Right lobe of liver (tissue), 4 donors: ENCODE results near the gene KIF13A.

Experiments
- POLR2A ChIP-seq: fragments of 450-650 bp; IDR thresholded peaks from one replicate; pipeline ENCODE4 v1.6.1; 2017; ENCODE audit warnings: antibody characterized with exemption, mild to moderate bottlenecking
- TF ChIP-seq, protein P1 (sequence below), 4 donors: fragments of 200-600 bp in 3 of 4; fragments of 450-650 bp in 1 of 4; IDR thresholded peaks; one replicate each; pipeline versions ENCODE4 v1.5.1 to v1.8.0; 2016 to 2022; ENCODE audit warnings: antibody characterized with exemption in 4 of 4, mild to moderate bottlenecking in 2 of 4
- donor health status: DM: no; HTN: no; CAD: no.
- donor health status: DM: no; HTN: no; CAD: no.
- donor health status: DM: no; HTN: yes; CAD: no.

- TF ChIP-seq, protein P1, sequence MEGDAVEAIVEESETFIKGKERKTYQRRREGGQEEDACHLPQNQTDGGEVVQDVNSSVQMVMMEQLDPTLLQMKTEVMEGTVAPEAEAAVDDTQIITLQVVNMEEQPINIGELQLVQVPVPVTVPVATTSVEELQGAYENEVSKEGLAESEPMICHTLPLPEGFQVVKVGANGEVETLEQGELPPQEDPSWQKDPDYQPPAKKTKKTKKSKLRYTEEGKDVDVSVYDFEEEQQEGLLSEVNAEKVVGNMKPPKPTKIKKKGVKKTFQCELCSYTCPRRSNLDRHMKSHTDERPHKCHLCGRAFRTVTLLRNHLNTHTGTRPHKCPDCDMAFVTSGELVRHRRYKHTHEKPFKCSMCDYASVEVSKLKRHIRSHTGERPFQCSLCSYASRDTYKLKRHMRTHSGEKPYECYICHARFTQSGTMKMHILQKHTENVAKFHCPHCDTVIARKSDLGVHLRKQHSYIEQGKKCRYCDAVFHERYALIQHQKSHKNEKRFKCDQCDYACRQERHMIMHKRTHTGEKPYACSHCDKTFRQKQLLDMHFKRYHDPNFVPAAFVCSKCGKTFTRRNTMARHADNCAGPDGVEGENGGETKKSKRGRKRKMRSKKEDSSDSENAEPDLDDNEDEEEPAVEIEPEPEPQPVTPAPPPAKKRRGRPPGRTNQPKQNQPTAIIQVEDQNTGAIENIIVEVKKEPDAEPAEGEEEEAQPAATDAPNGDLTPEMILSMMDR (IDR thresholded peaks at IDR 0.05): no peak
- no peak for TF ChIP-seq POLR2A
Measured at GRCh38 chr6:17820055-17820454, 167.4 kb downstream of the KIF13A start.
